Parathyroid adenoma (tissue), 2 donors: ENCODE results near the gene GPC5.

ENCODE experiments used
- H2AFZ ChIP-seq: fragments of 300-600 bp; sonication (generic); one replicate; pipeline ENCODE4 v1.7.0; 2017; ENCODE audit warnings: antibody characterized with exemption, mild to moderate bottlenecking
- H3K27ac ChIP-seq: fragments of 300-600 bp; sonication (generic); one replicate; pipeline ENCODE4 v1.7.0; 2017
- H3K27me3 ChIP-seq: fragments of 300-600 bp; sonication (generic); one replicate; pipeline ENCODE4 v1.7.0; 2017; ENCODE audit warnings: low read length; ENCODE audit not compliant: control insufficient read depth, insufficient read depth
- H3K36me3 ChIP-seq: fragments of 300-600 bp; sonication (generic); one replicate; pipeline ENCODE4 v1.7.0; 2017; ENCODE audit warnings: low read length; ENCODE audit not compliant: control insufficient read depth, insufficient read depth
- H3K4me1 ChIP-seq: fragments of 300-600 bp; sonication (generic); one replicate; pipeline ENCODE4 v1.7.0; 2017; ENCODE audit warnings: control low read depth
- H3K4me2 ChIP-seq: fragments of 300-600 bp; sonication (generic); one replicate; pipeline ENCODE4 v1.7.0; 2017; ENCODE audit warnings: low read length
- H3K4me3 ChIP-seq: fragments of 300-600 bp; sonication (generic); one replicate; pipeline ENCODE4 v1.7.0; 2017; ENCODE audit warnings: low read depth, low read length
- H3K79me2 ChIP-seq: fragments of 300-600 bp; sonication (generic); one replicate; pipeline ENCODE4 v1.7.0; 2017; ENCODE audit warnings: control low read depth
- H3K9ac ChIP-seq: fragments of 300-600 bp; sonication (generic); one replicate; pipeline ENCODE4 v1.7.0; 2017; ENCODE audit warnings: mild to moderate bottlenecking
- H3K9me3 ChIP-seq: fragments of 300-600 bp; sonication (generic); one replicate; pipeline ENCODE4 v1.7.0; 2017; ENCODE audit warnings: low read length; ENCODE audit not compliant: control insufficient read depth
- TF ChIP-seq, protein P1 (sequence below): fragments of 300-600 bp; sonication (generic); IDR thresholded peaks from one replicate; pipeline ENCODE4 v1.7.0; 2017; ENCODE audit warnings: antibody characterized with exemption, mild to moderate bottlenecking
- donor health status: primary hyperparathyroidism.

Gene GPC5

DNA sequence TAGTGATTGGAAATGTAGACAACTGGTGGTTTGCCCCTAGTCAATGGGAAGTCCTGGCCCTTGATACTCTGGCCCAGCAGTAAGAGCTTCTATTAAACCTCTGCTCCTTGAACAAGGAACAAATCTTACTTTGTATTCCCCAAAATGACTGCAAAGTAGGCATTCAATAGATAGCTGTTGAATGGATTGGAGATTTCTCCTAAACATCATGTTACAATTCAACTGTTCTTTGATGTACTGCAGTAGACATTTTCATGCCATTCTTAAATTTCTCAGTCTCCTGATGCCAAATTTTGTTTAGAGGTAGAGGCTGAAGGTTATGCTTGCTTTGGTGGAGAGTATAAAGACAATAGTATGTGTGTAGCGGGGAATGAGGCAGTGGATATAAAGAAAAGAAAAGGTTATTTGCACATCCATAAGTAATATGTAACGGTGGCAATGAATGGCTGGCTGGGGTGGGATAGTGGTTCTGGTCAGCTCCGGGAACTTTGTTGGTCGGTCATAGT lies 38.1 kb upstream of the GPC5 start:
- Histone ChIP-seq H3K4me1 (no peaks in the 10 kb centered on the region), H3K27ac (no peak overlapping the region), H3K79me2 (no peaks in the 10 kb centered on the region), H3K9ac (no peak overlapping the region), H2AFZ (no peak overlapping the region), H3K4me2 (no peak overlapping the region), H3K9me3 (no peaks in the 10 kb centered on the region), H3K36me3 (no peaks in the 10 kb centered on the region), H3K27me3 (no peaks in the 10 kb centered on the region), H3K4me3 (no peak overlapping the region)
- TF ChIP-seq, protein P1, sequence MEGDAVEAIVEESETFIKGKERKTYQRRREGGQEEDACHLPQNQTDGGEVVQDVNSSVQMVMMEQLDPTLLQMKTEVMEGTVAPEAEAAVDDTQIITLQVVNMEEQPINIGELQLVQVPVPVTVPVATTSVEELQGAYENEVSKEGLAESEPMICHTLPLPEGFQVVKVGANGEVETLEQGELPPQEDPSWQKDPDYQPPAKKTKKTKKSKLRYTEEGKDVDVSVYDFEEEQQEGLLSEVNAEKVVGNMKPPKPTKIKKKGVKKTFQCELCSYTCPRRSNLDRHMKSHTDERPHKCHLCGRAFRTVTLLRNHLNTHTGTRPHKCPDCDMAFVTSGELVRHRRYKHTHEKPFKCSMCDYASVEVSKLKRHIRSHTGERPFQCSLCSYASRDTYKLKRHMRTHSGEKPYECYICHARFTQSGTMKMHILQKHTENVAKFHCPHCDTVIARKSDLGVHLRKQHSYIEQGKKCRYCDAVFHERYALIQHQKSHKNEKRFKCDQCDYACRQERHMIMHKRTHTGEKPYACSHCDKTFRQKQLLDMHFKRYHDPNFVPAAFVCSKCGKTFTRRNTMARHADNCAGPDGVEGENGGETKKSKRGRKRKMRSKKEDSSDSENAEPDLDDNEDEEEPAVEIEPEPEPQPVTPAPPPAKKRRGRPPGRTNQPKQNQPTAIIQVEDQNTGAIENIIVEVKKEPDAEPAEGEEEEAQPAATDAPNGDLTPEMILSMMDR = no peak

DNA sequence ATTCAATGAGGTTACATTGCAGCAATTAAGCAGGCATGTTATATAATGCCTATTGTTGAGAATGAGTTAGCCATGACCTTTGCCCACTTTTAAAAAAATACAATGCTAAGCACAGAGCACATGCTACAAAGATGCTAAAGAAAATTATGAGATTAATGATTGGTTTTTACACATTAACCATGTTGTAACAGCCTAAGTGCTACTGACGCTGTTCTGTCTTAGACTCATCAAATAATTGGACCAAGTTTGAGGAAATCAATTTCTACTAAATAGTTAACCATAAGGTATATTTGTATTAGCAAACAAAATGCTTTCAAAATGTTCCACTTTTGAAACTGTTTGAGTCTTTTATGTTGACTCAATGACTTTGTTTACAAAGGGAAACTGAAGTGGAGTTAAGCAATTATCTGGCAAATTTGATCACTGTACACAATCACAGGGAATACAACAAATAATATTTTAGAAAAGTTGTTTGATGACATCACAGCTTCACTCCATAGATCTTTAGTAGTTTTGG lies 36.6 kb upstream of the GPC5 start:
- TF ChIP-seq, protein P1 = no peak
- H2AFZ ChIP-seq = no peak overlapping the region
- H3K4me3 ChIP-seq = no peak overlapping the region
- no peaks in the 10 kb centered on the region for H3K36me3 ChIP-seq
- H3K9ac ChIP-seq = no peak overlapping the region
- no peaks in the 10 kb centered on the region for H3K79me2 ChIP-seq
- H3K9me3 ChIP-seq = no peaks in the 10 kb centered on the region
- no peak overlapping the region for H3K27ac ChIP-seq
- H3K4me2 ChIP-seq = no peak overlapping the region
- H3K4me1 ChIP-seq = no peaks in the 10 kb centered on the region
- no peaks in the 10 kb centered on the region for H3K27me3 ChIP-seq

DNA sequence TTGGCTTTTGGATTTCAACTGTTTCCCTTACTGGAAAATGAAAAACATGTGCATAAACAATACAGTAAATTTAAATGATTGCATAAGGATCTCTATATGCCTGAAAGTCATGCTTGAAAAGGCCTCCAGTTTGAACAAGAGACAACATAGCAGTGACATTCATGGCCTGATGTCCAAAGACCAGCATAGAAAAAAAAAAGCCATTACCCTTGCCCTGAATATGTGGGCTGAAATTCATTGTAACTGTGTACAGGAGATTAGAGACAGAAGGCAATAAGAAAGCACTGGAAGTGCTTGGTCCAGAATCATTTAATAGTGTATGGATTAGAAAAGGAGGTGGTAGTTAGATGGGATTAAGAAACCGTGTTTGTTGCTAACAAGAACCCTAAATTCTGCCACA lies 35.5 kb upstream of the GPC5 start:
- Histone ChIP-seq H3K36me3 (no peaks in the 10 kb centered on the region), H3K4me3 (no peak overlapping the region), H3K27ac (no peak overlapping the region), H3K27me3 (no peaks in the 10 kb centered on the region), H2AFZ (no peak overlapping the region), H3K4me1 (no peaks in the 10 kb centered on the region), H3K9me3 (no peaks in the 10 kb centered on the region), H3K79me2 (no peaks in the 10 kb centered on the region), H3K4me2 (no peak overlapping the region), H3K9ac (no peak overlapping the region)
- TF ChIP-seq, protein P1 = no peak

DNA sequence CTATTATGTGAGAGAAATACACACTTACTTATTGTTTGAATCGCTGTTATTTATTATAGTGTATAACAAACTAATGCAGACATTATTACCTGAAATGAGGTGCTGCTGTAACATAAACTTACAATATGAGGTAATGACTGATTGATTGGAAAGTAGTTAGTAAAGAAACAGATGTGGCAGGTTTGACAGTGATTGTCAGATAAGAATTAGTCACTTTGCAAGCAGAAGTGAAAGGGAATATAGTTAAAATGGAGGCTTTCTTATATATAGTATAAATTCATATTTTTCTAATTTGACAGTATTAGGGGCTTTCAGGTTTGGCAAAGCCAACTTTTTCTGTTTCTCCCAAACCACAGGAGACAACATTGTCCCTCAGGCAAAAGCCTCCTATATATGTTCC lies 30.3 kb upstream of the GPC5 start:
- TF ChIP-seq, protein P1 = no peak
- H3K4me2 ChIP-seq = no peak overlapping the region
- H3K9me3 ChIP-seq = no peaks in the 10 kb centered on the region

DNA sequence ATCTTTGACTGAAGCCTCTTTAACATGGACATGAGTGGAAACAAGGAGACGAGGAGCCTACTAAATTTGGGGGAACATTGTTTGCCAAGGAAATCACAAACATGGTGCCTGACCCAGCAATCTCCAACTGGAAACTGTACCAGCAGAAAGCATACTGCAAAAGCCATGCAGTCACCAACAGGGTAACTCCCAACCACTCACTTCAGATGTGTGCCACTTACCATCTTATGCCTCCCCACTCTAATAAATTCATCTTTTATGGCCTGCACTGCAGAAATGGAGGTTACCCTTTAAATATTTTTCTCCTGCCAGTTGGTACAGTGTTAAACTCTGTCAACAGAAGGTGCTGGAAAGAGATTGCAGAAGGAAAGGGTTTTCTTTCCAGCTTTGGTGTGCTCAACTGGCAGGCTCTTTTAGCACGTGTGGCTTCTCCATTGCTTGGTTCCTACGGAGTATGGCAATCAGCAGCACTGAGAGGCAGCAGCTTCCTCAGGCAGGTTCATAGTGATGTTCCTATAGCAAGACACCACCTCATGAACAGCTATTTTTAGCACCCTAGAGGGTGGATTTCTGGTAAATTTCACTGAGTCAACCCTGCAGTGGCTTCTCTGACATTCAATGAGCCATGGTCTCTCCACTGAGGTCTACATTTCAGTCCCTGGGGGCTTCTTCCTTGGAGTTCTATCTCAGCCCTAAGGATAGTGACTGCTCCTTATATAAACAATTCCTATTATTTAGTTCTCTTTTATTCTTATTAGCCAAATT lies 29.6 kb upstream of the GPC5 start:
- H3K9me3 ChIP-seq = no peaks in the 10 kb centered on the region
- TF ChIP-seq, protein P1 = no peak
- H3K4me3 ChIP-seq = no peak overlapping the region
- no peak overlapping the region for H3K27ac ChIP-seq
- no peaks in the 10 kb centered on the region for H3K36me3 ChIP-seq
- H3K79me2 ChIP-seq = no peaks in the 10 kb centered on the region
- H3K27me3 ChIP-seq = no peaks in the 10 kb centered on the region
- H3K9ac ChIP-seq = no peak overlapping the region
- no peaks in the 10 kb centered on the region for H3K4me1 ChIP-seq
- no peak overlapping the region for H3K4me2 ChIP-seq
- no peak overlapping the region for H2AFZ ChIP-seq

More for the DNA sequence above, 30.3 kb upstream of the GPC5 start:
- Histone ChIP-seq H2AFZ (no peak overlapping the region), H3K4me1 (no peaks in the 10 kb centered on the region), H3K36me3 (no peaks in the 10 kb centered on the region), H3K27ac (no peak overlapping the region), H3K9ac (no peak overlapping the region), H3K79me2 (no peaks in the 10 kb centered on the region), H3K4me3 (no peak overlapping the region), H3K27me3 (no peaks in the 10 kb centered on the region)
